ENCODE data around the gene SFXN5.

Gene SFXN5

DNA sequence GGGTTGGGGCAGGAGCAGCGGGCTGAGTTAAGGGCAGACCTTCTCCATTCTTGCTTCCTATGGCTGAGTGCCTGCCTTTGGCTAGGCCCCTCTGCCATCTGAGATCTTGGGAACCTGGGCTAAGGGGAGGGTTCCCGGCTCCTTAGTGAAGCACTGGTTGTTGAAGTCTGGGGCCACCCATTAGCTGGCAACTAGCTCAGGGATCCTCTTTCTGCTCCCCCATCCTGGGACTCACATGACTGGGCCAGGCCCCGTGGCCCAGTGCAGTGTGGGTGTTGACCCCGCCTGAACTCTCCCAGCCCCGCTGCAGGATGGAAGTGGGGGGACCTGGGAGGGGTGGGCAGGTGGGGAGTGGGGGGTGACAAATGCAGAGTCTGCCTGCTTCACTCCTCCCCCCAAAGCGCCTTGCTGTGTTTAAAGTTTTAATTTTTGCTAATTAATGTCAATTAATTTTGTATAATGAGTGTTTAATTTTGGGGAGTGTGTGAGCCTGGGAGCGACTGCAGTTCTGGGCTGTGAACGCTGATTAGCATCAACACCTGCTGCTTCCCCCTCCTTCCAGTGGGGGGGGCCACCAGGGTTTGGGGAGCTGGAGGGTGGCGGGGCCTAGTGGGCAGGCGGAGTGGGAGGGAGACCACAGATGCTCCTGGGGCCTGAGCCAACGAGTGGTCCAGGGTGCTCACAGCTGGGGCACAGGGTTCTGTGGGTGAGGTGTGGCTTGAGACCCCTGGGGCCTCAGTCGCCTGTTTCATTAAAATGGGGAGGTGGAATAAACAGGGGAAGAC is 99.0 kb downstream of the SFXN5 start:
- no peak for DNase-seq

DNA sequence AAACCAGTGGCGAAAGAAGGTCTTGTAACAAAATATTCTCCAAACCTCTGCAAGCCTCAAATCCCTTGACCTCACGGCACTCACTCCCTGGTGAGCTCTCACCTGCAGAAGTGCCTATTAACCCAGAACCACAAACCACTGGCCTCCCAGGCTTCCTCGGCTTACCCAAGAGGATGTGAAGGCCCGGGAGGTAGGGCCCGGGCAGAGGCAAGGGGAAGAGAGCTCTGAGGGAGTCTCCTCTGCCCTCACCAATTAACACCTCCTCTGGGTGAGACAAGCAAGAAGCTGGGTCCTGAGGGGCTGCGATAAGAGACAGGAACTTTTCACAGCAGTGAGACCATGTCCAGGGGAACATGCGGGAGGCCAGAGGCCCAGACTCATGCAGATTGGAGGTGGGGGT is 100.5 kb downstream of the SFXN5 start:
- no peak for DNase-seq

DNA sequence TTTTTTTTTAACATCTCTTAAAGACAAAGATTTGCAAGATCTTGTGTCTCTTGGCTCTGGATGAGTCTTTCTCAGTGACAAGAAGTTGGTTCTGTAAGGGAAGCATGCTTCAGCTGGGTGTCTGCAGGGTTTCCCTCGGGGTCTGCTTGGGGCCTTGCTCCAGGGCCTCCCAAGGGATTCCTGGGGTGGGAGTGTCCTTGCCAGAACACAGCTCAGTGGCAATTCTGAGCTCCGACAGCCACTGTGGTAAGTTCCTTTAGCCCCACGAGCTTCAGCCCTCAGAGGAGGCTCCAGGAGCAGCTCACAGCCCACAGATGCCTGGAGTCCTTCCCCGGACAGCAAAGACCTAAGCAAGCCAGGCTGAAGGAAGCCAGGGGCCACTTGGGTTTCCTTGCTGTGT is 101.8 kb downstream of the SFXN5 start:
- no peak for DNase-seq

DNA sequence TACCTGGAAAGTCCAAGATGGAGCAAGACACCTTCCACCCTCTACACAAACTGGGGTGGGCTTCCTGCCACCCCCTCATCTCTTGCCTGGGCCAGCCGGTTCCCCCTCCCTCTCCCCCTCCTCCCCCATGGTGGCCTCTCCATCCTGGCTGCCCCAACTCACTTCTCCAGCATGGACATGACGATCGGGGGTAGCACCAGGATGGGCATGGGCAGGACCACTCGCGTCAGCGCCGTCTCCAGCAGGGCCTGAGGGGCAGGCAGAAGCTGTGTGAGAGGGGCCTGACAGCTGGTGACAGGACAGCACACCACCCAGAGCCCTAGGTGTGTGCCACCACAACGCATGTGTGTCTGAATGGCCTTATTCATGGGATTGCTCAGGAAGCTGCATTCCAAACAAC is 103.2 kb downstream of the SFXN5 start:
- DNase-seq: no peak

DNA sequence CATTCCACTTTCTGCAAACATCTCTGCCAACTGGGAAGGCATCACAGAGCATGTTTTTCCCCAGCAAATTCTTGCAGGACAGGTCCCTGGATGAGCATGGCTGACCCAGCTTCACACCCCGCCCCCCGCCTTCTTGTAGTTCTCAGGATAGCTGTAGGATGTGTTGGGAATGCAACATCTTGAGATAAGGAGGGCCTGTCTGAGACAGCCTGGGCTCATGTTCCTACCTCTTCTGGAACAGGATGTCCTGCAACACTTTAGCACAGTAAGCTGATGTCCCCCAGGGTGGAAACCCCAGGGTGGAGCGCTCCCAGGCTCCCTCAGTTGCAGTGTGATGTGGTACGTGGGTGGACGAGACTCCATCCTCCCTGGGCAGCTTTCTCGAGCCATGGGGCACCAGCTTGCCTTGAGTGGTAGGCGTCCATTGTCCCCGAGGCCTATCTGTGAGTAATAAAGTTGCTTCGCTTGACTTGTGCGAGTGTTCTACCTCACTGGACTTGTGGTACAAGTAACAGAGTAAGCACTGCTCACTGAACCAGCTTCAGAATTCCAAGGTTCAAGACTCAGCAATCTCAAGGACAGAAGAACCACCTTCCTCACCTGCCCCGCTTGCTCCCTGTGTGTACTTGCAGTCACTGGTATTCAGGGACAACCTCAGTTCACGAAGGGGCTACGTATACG is 105.6 kb downstream of the SFXN5 start:
- DNase-seq: no peak

DNA sequence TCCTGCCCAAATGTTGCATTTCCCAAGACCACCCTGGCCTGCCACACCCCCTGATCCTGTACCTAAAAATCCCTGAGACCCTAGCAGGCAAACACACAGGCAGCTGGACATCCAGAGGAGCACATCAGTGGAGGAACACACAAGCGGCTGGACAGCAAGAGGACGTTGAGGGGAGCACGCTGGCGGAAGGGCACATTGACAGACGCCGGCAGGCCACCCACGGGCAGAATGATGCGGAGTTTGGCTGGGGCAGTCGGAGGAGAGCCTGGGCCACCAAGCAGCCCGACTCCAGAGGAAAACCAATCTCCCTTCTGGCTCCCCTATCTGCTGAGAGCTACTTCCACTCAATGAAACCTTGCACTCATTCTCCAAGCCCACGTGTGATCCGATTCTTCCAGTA is 106.5 kb downstream of the SFXN5 start:
- no peak for DNase-seq

DNA sequence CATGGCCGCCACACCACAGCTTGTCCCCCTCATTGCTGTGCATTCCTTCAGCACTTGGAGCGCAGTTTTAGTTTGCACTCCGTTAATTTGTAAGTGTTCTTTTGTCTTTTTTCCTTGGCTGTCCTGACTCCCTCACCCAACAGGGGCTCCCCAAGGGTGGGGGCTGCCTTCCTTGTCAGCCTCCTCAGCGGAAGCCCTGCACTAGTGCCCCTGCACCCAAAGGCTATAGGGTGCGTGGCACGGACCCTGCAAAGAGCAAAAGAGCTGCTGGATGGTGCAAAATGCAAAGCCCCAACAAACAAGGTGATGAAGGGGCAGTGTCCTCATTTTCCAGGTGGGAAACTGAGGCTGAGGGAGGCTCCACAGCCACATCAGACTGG is 107.4 kb downstream of the SFXN5 start:
- DNase-seq: no peak

DNA sequence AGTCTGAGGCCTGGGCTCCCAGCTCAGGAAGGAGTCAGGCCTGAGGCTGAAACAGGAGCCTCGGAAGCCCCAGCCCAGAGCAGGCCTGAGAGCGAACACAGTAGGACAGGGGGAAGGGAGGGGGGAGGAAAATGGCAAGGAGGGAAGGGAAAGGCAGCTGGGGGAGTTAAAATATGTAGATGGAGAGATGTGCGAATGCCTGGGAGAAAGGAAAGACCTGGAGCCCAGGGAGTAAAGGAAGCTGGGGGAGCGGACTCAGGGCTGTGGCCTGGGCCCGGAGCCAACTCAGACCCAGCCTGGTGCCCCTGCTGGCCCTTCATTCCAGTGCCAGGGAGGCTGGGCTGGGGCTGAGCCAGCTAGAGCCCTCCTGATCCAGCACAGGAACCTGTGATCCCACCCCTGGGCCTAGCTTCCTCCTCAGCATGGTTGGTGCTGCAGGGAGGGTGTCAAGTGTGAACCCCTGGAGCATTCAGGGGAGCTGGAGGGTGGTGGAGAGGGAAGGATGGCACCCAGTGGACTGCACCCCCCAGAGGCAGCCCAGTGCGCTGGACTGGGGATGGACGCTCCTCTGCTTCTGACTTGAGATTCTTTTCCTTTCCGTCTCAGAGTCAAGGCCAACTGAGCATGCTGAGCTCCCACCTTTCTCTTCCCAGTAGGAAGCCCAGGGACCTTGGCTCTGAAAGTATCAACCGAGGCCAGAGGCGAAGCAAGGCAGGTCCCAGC is 107.9 kb downstream of the SFXN5 start:
- DNase-seq: no peak

DNA sequence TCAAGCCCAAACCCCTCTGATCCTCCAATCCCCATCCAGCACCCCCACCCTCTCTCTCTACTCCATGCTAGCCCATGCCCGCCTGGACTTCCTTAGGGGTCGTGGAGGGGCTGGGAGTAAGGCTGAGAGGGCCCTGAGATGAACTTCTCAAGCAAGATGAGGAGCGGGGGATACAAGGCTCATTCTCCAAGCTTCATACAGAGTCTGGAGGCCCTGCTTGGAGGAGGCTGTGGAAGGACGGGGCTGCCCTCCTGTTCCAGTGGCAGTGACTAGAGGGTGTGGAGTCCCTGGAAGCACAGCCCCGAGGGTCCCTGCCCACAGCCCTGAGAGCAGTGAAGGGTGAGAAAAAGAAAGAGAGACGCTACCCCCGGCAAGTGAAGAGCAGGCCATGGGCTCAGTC is 108.6 kb downstream of the SFXN5 start:
- no peak for DNase-seq

DNA sequence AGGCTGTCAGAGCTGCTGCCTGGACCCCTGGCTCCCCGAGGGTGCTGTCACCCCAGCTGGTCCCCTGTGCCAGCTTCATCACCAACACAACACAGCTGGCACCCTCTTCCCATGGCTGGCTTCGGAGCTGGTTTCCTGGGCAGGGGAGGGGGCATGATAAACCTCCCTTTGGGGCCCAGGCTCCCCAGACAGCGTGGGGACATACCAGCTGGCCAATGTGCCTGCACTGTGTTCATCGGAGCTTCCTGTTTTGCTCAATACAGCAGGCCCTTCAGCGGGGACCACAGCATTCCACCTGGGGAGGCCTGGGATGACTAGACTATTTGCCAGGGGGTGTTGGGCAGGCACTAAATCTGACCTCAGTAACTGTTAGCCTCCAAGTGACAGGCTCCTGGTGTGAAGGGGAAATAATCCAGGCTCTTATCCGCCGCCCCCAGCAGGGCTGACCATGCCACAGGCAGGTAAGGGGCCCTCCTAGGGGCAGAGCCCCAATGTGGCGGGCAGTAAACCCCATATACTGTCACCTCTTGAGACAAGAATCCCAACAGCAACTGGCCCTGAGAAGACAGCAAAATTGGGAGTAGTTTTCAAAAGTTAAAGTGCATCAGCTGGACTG is 109.6 kb downstream of the SFXN5 start:
- no peak for DNase-seq

DNA sequence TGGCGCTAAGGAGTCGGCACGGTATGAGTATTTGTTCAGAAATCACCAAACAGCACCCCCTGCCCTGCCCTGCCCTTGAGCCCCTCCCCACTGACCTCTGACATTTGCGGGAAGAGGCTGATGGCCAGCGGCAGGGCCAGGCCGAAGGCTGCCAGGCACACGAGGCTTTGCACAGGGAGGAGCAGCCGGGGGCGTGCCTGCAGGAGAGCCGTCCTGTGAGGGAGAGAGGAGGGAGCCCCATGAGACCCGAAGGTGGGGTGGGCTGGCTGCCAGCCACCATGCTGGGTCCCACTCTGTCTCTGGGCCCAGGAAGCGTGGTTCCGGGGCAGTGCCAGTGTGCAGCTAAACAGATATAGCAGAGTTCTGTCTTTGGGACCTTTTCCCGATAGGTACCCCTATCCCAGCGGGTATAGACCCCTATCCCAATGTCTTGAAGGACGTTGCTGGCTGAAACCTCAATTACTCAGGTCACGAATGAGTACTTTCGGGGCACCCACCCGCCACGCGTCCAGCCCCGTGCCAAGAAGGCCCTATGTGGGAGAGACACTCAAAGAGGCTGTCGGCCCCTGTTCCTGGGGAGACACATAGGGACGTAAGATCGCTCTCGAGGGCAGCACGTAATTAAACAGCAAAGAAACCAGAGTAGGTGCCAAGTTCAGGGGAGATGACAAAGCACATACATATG is 110.3 kb downstream of the SFXN5 start:
- no peak for DNase-seq

DNA sequence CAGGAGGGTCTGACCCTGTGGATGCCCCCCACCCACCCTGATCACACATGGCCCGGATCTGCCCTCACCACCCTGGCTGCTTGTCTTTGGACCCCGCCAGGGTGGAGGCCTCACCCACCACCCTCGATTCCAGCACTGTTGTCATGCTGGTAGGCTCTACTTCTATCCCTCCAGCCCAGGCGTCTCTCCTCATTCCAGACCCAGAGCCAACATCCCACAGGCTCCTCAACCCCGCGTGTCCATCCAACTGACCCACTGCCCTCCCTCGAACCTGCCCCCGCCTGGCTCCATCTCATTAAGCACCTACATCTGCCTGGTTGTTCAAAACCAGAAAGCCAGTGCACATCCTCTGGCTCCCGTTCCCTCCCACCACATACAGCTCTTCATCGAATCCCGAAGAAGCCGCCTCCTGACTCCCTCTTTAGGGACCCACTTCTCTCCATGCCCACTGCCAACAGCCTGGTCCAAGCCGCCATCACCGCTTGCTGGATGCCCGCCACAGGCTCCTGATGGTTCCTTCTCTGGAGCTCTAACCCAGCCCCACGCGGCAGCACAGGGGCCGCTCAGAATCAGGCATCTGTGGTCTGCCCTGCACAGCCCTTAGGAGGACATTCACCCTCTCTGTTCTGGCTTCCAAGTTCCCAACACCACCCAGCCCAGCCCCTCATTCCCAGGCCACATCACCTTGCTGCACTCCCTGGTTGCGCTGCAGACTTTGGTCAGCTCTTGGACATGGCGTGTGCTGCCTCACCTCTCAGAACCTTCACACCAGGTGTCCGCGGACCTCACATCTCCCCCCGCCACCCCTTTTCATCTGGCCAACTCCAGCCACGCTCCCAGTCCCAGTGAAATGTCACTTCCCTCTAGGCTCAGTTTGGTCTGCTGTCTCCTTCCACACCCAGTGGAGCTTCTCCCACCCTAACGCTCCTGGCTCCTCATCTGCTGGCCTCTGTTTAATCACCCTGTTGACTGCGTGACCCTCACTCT is 111.2 kb downstream of the SFXN5 start:
- DNase-seq: no peak

DNA sequence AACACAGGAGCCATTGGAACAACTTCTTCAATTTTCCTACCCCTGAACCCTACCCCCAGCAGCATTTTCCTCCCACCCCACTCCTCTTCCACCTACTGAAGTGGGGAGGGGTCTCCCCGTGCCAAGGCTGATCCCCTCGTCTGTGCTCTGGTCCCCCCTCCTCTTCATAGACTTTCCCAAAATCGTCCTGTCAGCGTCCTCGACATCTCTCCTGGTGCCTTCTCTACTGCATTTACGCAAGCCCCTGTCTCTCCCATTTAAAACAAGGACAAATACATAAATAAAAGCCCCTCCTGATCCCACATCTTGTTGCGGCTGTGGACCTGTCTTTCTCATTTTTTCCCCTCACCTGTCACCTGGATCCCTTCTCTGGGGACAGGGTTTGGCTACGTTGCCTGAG is 112.0 kb downstream of the SFXN5 start:
- DNase-seq: no peak

DNA sequence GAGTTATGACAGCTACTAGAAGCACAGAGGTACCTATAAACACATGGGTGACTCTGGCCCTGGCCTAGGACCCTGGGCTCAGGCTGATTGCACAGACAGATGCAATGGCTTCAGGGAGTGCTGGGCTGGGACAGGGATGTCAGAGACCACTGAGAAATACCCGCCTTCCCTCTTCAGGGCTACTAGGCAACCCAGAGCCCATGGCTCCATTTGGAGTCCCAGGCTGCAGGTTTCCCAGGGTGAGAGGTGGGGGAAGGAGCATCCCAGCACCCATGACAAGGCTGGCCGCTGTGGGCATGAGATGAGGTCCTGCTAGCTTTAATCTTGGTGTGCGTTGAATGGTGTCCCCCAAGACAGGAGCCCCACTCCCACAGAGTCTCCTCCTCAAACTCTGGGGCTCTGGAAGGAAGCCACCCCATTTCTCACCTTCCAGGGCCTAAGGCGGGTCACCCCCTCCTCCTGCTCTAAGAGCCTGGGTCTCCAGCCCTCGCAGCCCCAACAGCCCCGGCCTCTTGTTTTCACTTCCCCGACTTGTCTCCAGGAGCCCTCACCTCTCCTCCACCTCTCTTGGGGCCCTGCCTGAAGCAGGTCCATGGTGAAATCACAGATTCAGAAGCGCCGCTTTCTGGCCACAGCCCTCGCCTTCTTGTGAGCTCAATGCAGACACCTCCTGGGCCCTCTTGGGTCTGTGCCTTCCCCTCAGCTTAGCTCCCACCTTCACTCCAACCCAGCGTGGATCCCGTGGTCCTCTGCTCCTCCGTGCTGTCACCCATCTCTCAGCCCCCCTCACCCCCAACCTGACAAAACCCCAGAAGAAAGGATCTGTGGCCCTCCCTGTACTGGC is 112.7 kb downstream of the SFXN5 start:
- no peak for DNase-seq

DNA sequence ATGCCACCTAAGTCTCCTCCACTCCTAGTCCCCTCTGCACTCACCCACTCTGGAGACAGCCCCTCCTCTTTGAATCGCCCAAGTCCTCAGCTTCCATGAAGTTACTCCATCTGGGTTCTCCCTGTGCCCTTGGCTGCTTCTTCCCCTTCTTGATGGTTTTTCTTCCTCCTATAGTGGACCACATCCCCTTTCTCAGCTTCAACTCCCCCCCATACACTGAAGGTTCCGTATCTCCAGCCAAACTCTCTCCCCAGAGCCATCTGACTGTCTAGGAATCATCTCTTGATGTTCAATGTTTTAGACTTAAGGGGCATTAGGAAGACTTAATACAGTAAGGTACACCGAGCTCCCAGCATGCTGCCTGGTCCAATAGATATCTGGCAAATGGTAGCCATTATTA is 114.6 kb downstream of the SFXN5 start:
- peak; percentile 7 for DNase-seq

DNA sequence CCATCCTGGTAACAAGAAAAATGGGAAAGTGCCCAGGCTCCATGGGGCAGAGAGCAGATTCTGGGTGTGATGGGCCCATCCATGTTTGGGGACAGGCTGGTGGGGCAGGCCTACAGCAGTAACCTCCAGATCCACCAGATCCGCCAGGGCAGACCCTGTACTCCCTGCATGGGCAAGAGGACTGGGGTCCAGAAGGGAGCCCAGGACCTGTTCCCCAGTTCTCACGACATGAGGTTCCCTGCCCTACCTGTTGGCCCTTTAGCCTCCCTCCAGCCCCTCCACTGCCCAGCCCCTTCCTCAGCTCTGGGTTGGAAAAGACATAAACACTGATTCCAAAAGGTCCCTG is 115.5 kb downstream of the SFXN5 start:
- DNase-seq: no peak

DNA sequence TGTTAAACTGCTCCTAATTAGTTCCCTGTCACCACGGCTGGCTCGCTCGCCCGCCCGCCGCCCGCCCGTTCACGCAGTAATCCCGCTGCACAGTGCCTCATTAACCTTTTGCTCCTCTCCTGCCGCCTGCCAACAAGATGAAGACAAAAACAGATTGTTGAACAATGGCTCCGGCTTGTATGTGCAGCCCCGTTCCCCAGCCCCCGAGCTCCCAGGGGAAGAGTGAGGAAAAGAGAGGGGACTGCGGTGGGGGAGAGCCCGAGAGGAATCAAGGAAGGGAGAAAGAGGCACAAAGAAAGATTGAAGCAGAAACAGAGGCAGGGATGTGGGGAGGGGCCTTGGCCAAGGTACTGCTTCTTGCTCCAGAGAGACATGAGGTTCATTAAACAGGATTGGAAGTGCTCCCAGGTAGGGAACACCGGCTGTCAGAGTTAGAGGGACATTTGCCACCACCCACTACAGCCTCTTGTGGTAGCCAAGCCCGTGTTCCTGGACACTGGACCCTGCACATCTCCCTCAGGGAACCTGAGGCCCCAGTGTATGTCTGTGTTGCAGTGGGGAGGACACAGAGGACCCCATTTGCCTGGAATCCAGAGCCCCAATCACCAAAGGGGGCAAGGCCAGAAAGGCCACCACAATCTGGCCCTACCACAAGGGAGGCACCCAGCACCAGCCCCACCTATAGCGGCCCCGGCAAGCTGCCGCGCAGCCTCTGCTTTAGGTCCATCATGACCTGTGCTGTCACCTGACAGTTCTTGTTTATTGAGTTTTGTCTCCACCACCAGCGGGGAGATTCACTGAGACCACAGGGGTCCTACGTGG is 116.1 kb downstream of the SFXN5 start:
- DNase-seq: no peak

DNA sequence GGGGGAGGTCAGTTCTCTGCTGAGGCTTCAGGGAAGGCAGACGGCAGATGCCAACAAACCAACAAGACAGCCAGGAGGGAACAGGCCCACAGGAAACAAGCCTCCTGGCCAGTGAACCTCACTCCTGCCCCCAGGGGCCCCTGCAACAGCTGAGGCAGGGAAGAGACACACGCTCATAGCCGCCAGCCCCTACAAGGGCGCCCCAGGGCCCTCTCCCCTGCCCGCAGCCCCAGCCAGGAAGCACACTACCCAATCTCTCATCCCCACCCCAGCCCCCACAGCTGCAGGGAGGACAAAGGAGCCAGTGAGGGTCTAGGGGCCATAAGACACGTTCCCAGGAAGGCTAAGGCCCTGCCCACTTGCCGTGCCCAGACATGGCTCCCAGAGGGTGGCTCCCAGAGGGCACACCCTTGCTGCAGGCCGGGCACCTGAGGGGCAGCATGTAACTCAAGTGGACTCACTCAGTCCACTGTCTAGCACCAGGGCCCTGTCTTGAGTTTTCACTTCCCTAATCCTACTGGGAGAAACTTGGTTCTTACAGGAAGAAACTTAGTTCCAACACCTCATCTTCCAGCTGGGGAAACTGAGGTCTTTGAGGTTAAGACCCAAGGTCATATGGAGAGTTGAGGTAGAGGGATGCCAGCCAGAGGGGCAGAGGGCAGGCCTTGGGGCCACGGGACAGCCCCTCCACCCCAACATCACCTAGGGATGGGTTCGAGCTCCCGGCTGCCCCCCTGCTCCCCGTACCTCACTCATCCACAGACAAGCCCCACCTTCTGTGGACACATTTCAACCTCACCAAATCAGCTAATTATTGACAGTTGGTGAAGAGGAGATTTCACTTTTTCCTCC is 116.9 kb downstream of the SFXN5 start:
- DNase-seq: no peak

DNA sequence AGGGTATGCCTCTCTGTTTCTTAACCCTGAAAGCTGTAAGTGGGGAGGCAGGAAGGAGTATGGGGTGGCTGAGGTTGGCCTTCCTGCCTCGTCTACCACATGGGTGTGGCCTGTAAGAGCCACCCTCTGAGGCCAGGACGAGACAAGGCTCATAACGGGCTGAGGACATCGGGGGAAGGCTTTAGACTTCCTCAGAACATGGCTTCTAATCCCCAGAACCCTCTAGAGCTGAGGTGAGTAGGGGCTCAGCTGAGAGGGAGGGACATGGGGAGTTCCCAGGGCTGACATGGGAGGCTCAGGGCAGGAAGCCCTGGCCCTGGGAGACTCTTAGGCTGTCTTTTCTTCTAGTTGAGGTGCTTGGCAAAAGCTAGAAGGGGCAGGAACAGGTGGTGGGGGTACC is 117.5 kb downstream of the SFXN5 start:
- no peak for DNase-seq
